ENCODE measurements around the gene NAPA.

NAPA gene

DNA sequence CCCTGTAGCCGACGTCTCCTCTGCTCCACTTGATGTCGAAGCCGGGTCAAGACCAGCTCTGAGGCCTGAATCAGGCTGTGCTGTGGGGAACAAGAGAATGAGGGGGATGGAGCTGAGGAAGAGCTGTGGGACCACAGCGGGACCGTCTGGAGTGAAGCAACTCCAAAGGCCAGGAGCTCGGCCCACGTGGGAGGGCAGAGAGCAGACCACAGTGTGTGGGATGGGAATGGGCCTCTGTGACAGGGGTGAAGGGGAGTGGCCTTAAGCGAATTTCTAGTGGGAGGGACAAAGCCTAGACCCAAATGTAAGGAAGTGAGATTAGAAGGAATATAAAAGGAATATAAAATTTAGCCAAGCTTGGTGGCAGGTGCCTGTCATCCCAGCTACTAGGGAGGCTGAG is 39.4 kb downstream of the NAPA start:
- Histone ChIP-seq H3K4me3 (ENCODE audit: low read depth, low read length, poor library complexity, severe bottlenecking) (no peak overlapping the region), H3K4me2 (ENCODE audit: low read length) (no peak overlapping the region), H3K9me2 (ENCODE audit: low read depth, low read length) (no peaks in the 10 kb centered on the region), H3K9me3 (ENCODE audit: low read length) (no peaks in the 10 kb centered on the region), H3K27ac (ENCODE audit: low read depth, low read length, poor library complexity, severe bottlenecking) (no peak overlapping the region), H3K9ac (ENCODE audit: low read length) (no peak overlapping the region), H3K79me2 (ENCODE audit: insufficient read depth, low read length) (no peaks in the 10 kb centered on the region), H3K4me1 (ENCODE audit: insufficient read depth, low read length, severe bottlenecking) (no peaks in the 10 kb centered on the region), H4K20me1 (ENCODE audit: insufficient read depth, low read length) (no peaks in the 10 kb centered on the region), H3K27me3 (ENCODE audit: insufficient read depth, low read length) (no peaks in the 10 kb centered on the region), H3F3A (ENCODE audit: insufficient read depth, low read length) (no peaks in the 10 kb centered on the region), H2AFZ (ENCODE audit: low read length) (no peak overlapping the region), H3K36me3 (ENCODE audit: insufficient read depth, low read length) (no peaks in the 10 kb centered on the region)
- TF ChIP-seq EZH2 (IDR thresholded peaks at IDR 0.05; ENCODE audit: borderline replicate concordance, low read length): no peak
- TF ChIP-seq, protein P1, sequence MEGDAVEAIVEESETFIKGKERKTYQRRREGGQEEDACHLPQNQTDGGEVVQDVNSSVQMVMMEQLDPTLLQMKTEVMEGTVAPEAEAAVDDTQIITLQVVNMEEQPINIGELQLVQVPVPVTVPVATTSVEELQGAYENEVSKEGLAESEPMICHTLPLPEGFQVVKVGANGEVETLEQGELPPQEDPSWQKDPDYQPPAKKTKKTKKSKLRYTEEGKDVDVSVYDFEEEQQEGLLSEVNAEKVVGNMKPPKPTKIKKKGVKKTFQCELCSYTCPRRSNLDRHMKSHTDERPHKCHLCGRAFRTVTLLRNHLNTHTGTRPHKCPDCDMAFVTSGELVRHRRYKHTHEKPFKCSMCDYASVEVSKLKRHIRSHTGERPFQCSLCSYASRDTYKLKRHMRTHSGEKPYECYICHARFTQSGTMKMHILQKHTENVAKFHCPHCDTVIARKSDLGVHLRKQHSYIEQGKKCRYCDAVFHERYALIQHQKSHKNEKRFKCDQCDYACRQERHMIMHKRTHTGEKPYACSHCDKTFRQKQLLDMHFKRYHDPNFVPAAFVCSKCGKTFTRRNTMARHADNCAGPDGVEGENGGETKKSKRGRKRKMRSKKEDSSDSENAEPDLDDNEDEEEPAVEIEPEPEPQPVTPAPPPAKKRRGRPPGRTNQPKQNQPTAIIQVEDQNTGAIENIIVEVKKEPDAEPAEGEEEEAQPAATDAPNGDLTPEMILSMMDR (IDR thresholded peaks at IDR 0.05; ENCODE audit: low read length): no peak

DNA sequence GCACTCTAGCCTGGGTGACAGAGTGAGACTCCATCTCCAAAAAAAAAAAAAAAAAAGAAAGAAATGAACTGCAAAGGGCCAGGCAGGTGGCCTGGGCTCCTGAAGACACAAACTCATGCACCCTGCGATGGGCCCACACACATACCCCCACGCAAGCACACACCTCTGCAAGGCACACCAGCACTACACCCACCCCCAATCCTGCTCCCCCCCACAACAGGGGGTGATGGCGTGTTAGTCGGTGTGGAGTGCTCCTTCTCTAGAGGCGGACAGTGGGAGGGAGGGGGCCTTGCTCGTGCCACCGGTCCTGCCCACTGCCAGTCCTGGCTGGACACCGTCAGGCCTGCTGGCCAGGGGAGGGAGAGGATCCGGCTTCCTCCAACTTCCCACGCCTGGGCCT is 41.5 kb downstream of the NAPA start:
- no peak overlapping the region for H3K27ac ChIP-seq (ENCODE audit: low read depth, low read length, poor library complexity, severe bottlenecking)
- no peaks in the 10 kb centered on the region for H4K20me1 ChIP-seq (ENCODE audit: insufficient read depth, low read length)
- TF ChIP-seq, protein P1 (IDR thresholded peaks at IDR 0.05; ENCODE audit: low read length): no peak
- no peak for TF ChIP-seq EZH2 (IDR thresholded peaks at IDR 0.05; ENCODE audit: borderline replicate concordance, low read length)
- no peaks in the 10 kb centered on the region for H3K27me3 ChIP-seq (ENCODE audit: insufficient read depth, low read length)
- H3K4me1 ChIP-seq (ENCODE audit: insufficient read depth, low read length, severe bottlenecking): no peaks in the 10 kb centered on the region
- no peaks in the 10 kb centered on the region for H3K9me3 ChIP-seq (ENCODE audit: low read length)
- no peak overlapping the region for H3K4me2 ChIP-seq (ENCODE audit: low read length)
- H3K9me2 ChIP-seq (ENCODE audit: low read depth, low read length): no peaks in the 10 kb centered on the region
- H2AFZ ChIP-seq (ENCODE audit: low read length): no peak overlapping the region
- H3K4me3 ChIP-seq (ENCODE audit: low read depth, low read length, poor library complexity, severe bottlenecking): no peak overlapping the region
- H3K36me3 ChIP-seq (ENCODE audit: insufficient read depth, low read length): no peaks in the 10 kb centered on the region
- H3F3A ChIP-seq (ENCODE audit: insufficient read depth, low read length): no peaks in the 10 kb centered on the region
- no peak overlapping the region for H3K9ac ChIP-seq (ENCODE audit: low read length)
- H3K79me2 ChIP-seq (ENCODE audit: insufficient read depth, low read length): no peaks in the 10 kb centered on the region

DNA sequence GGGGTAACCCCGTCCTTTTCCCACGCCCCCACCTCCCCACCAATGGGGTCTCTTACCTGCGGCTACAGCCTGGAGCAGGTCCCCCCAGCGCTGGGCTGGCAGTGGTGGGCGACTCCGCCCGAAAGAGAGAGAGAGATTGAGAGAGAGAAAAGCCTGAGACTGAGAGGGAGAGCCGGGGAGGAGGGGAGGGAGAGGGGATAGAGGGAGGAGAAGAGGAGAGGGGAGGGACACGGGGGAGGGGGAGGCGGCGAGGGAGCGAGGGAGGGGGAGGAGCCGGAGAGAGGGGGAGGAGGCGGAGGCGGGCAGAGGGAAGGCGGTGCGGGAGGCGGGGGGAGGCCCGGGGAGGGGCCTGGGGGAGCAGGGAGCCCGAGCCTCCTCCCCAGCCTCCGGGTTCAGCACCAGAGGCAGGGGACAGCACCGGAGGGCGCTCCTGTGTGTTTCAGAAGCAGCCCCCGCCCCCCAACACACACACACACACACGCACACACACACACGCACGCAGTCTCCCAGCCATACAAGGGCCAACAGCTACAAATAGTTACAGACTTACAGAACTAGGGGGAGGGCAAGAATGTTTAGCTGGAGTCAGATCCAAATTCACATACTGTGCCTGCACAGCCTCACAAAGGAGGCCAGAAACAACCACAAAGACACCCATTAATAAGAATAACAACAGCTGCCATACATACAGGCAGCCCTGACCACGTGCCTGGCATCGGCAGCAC is 43.0 kb downstream of the NAPA start, which contains the start of gene SLC8A2:
SLC8A2 (minus strand) TSS at position 161 of the 725 bp plus-strand sequence. CDS start 5,490 bp downstream, outside the sequence.
- peaks cover 5% of the 10 kb centered on the region; the same call in 1 of the 2 replicates for H3K27me3 ChIP-seq (ENCODE audit: insufficient read depth, low read length)
- no peaks in the 10 kb centered on the region for H3K9me2 ChIP-seq (ENCODE audit: low read depth, low read length)
- no peak within 1 kb of the TSS for H3K4me3 ChIP-seq (ENCODE audit: low read depth, low read length, poor library complexity, severe bottlenecking)
- no peaks in the 10 kb centered on the region for H3K4me1 ChIP-seq (ENCODE audit: insufficient read depth, low read length, severe bottlenecking)
- H3K36me3 ChIP-seq (ENCODE audit: insufficient read depth, low read length): no peaks in the 10 kb centered on the region
- H3K9ac ChIP-seq (ENCODE audit: low read length): no peak within 1 kb of the TSS
- no peak within 1 kb of the TSS for H2AFZ ChIP-seq (ENCODE audit: low read length)
- H3F3A ChIP-seq (ENCODE audit: insufficient read depth, low read length): no peaks in the 10 kb centered on the region
- TF ChIP-seq EZH2 (IDR thresholded peaks at IDR 0.05; ENCODE audit: borderline replicate concordance, low read length): no peak
- TF ChIP-seq, protein P1 (IDR thresholded peaks at IDR 0.05; ENCODE audit: low read length): no peak
- no peaks in the 10 kb centered on the region for H3K9me3 ChIP-seq (ENCODE audit: low read length)
- no peak within 1 kb of the TSS for H3K27ac ChIP-seq (ENCODE audit: low read depth, low read length, poor library complexity, severe bottlenecking)
- no peak within 1 kb of the TSS for H3K4me2 ChIP-seq (ENCODE audit: low read length)
- H3K79me2 ChIP-seq (ENCODE audit: insufficient read depth, low read length): no peaks in the 10 kb centered on the region
- no peaks in the 10 kb centered on the region for H4K20me1 ChIP-seq (ENCODE audit: insufficient read depth, low read length)
